IPS-18a (cell line): ENCODE measurements around the gene FAM111B.
"Not testable (repeated sequence)": the region's sequence is repeated elsewhere in the genome, so short reads cannot be mapped to it uniquely, and the experiment has no call there.

Source experiments
- H3K27ac ChIP-seq: one replicate; pipeline ENCODE4 v1.5.1; 2013; ENCODE audit warnings: low read length
- H3K27me3 ChIP-seq: one replicate; pipeline ENCODE4 v1.6.1; 2013; ENCODE audit warnings: mild to moderate bottlenecking, low read length; ENCODE audit not compliant: control insufficient read depth, insufficient read depth
- H3K36me3 ChIP-seq: one replicate; pipeline ENCODE4 v1.6.1; 2013; ENCODE audit warnings: low read depth, low read length; ENCODE audit not compliant: control insufficient read depth
- H3K4me1 ChIP-seq: one replicate; pipeline ENCODE4 v1.6.1; 2013; ENCODE audit warnings: low read depth, low read length; ENCODE audit not compliant: control insufficient read depth
- H3K4me3 ChIP-seq: one replicate; pipeline ENCODE4 v1.5.1; 2013; ENCODE audit warnings: low read length
- H3K9ac ChIP-seq: one replicate; pipeline ENCODE4 v1.6.1; 2013; ENCODE audit warnings: mild to moderate bottlenecking, low read length, moderate library complexity
- H3K9me3 ChIP-seq: one replicate; pipeline ENCODE4 v1.6.1; 2013; ENCODE audit warnings: low read depth, low read length; ENCODE audit not compliant: control insufficient read depth

Gene FAM111B, protein sequence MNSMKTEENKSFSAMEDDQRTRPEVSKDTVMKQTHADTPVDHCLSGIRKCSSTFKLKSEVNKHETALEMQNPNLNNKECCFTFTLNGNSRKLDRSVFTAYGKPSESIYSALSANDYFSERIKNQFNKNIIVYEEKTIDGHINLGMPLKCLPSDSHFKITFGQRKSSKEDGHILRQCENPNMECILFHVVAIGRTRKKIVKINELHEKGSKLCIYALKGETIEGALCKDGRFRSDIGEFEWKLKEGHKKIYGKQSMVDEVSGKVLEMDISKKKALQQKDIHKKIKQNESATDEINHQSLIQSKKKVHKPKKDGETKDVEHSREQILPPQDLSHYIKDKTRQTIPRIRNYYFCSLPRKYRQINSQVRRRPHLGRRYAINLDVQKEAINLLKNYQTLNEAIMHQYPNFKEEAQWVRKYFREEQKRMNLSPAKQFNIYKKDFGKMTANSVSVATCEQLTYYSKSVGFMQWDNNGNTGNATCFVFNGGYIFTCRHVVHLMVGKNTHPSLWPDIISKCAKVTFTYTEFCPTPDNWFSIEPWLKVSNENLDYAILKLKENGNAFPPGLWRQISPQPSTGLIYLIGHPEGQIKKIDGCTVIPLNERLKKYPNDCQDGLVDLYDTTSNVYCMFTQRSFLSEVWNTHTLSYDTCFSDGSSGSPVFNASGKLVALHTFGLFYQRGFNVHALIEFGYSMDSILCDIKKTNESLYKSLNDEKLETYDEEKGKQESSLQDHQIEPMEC

DNA sequence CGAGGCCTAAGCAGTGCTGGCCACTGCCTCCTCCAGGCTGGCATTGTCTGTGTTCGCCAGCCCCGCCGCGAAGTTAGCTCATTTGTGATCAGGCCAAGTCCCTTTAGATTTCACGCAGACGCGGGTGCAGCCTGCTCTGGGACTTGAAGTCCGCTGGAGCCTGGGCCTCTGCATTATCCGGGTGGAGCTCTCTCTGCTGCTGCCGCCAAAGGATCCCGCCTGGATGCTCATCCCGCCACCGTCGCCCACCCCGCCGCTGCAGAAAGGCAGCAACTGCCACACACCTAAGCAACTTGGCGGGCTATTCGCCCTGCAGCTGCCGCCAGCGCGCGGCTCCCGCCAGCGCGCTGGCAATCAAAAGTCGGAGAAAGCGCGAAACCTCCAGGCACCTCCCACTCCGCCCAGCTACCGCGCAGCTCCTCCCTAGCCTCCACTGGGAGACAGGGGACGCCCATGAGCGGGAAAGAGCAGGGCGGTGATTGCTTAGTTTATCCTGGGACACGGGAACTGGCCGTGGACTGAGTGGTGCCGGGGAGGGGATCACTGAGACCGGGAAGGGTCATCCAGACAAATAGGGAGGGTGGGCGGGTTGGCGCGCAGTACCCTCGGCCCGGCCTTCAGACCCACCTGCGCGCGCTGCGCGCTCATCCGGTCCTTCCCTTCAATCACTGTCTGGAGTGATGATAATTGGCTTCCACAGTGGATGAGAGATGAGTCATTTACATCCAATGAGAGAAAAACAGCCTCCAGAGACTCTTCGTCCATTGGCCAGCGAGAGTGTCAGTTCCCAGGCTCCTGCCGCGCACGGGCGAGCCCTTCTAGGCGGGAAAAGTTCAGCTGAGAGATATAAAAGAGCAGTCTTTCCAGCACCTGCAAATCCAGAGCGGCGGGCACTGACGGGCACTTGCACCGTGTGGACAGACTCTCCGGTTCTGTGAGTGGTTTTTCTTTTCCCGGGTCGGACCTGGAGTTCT, at the start of gene FAM111B:
FAM111B (plus strand) TSS at position 875 of the 974 bp plus-strand sequence. CDS start 2,389 bp downstream, outside the sequence.
- Histone ChIP-seq H3K4me3 (peak within 1 kb of the TSS; percentile 81), H3K36me3 (peaks cover 24% of the 10 kb centered on the region), H3K27me3 (peaks cover 19% of the 10 kb centered on the region), H3K9ac (peak within 1 kb of the TSS; percentile 74), H3K4me1 (peaks cover 17% of the 10 kb centered on the region), H3K9me3 (no peaks in the 10 kb centered on the region), H3K27ac (no peak within 1 kb of the TSS)

DNA sequence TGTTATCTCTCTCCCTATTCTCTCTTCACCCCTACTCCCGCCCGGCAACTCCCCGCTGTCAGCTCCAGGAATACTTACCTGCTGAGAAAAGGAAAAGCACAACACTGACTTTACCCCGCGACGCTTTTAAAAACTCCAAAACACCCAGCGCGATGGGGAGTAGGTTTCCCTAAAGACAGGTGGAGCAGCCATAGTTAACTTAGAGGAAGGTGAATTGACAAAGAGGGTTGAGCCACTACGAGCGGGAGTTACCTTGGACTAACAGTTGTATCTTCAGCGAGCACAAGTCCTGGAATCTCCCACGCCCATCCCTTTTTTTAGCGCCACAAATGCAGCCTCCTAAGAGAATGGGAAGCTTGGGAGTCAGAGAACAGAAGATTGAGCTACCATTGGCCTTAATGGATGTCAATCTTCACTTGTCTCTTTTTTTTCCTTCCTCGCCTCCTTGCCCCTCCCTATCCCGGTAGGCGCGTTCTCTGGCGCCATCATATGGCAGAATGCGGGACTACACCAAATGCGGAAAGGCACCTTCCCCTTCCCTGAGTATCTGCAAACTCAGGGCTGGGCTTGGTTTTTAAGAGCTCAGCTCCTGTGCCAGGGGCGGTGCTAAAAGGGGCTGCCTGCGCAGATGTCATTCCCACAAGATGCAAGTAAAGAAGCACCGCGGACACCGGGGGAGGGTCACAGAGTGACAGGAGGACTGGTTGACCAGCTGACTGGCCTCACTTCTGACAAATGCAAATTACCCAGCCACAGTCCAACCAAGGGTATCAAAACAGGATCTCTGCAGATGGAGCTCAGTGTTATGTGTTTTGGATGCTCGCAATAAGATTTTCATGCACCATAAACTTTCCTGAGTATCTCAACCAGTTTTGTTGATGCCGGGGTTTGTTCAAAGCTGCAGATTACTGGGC, 48.7 kb upstream of the FAM111B start:
- H3K4me1 ChIP-seq, H3K36me3 ChIP-seq, H3K27ac ChIP-seq, H3K27me3 ChIP-seq, H3K9me3 ChIP-seq: not testable (repeated sequence)
- H3K4me3 ChIP-seq = peak overlapping the region; percentile 76
- peak overlapping the region; percentile 37 for H3K9ac ChIP-seq

DNA sequence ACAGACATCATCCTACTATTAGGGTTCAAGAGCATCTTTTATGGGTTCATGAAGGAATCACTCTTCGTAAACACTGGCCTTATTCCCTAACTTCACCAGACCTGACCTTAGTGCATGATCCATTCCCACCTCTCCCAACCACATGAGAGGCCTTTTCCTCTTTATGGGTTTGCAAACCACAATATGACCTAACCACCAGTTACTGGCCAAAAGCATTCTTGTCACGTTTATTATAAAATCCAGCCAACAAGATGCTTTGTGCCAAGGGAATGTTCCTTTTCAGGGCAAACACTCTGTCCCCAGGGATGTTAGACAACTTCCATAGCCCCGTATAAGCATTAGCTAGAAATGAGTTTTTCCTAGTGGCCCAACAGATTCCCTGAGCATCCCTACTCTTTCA, 46.9 kb upstream of the FAM111B start:
- not testable (repeated sequence) for H3K4me1 ChIP-seq, H3K9me3 ChIP-seq, H3K36me3 ChIP-seq, H3K27me3 ChIP-seq, H3K9ac ChIP-seq, H3K27ac ChIP-seq, H3K4me3 ChIP-seq

GRCh38 chr11:59062602-59063529, 44.2 kb upstream of the FAM111B start:
- H3K36me3 ChIP-seq = no peaks in the 10 kb centered on the region
- H3K27ac ChIP-seq = no peak overlapping the region
- H3K9ac ChIP-seq = no peak overlapping the region
- no peak overlapping the region for H3K4me3 ChIP-seq
- no peaks in the 10 kb centered on the region for H3K9me3 ChIP-seq
- no peaks in the 10 kb centered on the region for H3K4me1 ChIP-seq
- no peaks in the 10 kb centered on the region for H3K27me3 ChIP-seq

DNA sequence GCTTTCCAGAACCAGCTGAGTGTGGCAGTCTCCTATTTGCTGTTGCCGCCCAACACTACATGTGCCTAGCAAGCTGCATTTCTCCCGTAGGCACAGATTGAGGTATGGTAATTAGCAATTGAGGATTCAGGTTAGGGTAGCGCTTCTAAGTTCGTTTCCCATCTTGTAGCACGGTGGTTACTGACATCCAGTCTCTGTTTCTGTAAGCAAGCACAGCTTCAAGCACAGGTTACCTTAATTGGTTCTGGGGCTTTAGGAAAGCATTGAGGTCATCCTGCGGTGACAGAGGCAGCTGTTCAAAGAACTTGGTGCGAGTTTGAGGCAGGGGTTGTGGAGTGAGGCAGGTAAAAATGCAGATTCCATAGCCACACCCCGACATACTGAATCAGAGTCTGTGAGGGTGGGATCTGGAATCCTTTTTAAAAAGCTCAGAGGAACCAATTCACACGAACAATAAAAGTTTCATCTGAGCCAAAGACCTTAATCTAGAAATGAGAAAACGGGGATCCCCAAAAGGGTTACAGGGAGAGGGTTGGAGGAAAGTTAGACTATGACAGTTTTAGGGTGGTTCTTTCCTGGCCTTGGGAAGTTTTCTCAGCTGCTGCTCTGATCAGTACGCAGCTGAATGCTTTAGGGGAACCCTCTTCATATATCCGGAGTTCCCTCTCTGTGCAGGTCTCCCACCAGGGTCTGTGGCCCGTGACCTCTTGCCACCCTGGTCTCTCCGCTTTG, 42.9 kb upstream of the FAM111B start:
- not testable (repeated sequence) for H3K36me3 ChIP-seq, H3K27me3 ChIP-seq, H3K4me1 ChIP-seq, H3K9ac ChIP-seq, H3K27ac ChIP-seq, H3K4me3 ChIP-seq, H3K9me3 ChIP-seq

GRCh38 chr11:59069087-59069486, 38.0 kb upstream of the FAM111B start:
- Histone ChIP-seq H3K36me3 (no peaks in the 10 kb centered on the region), H3K9ac (no peak overlapping the region), H3K27me3 (no peaks in the 10 kb centered on the region), H3K4me1 (no peaks in the 10 kb centered on the region), H3K4me3 (no peak overlapping the region), H3K27ac (no peak overlapping the region), H3K9me3 (no peaks in the 10 kb centered on the region)

DNA sequence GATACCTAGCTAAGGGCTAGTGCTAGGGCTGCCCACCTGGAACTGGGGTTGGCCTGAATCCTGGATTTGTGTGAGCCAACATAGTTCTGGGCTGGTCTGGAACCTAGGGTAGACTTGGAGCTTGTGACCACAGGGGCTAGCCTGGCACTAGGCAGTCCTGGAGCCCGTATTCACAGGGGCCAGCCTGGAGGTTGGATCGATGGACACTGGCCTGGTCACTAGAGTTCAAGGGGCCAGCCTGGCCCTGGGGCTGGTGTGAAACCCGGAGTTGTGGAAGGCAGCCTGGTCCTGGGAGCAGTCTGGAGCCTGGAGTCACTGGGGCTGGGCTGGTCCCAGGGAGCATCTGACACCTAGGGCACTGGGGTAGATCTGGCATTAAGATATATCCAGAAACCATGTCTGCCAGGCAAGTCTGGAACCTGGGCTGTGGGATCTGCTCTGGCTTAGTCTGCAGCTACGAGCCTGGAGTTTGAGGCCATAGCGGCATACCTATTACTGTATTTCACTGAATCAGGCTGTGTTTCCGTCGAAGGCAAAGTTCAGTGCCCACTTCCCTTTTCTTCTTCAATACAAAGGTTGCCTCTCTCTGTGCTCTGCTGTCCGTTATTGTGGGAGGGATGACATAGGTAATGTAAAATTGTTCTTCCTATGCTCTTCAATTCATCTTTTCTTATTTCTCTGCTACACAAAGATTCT, 30.0 kb upstream of the FAM111B start:
- no peaks in the 10 kb centered on the region for H3K36me3 ChIP-seq
- H3K4me3 ChIP-seq = no peak overlapping the region

GRCh38 chr11:59078435-59078834, 28.6 kb upstream of the FAM111B start:
- no peak overlapping the region for H3K27ac ChIP-seq
- no peak overlapping the region for H3K4me3 ChIP-seq
- H3K4me1 ChIP-seq = no peaks in the 10 kb centered on the region
- H3K27me3 ChIP-seq = no peaks in the 10 kb centered on the region
- H3K9ac ChIP-seq = no peak overlapping the region
- no peaks in the 10 kb centered on the region for H3K9me3 ChIP-seq
- no peaks in the 10 kb centered on the region for H3K36me3 ChIP-seq

More for the DNA sequence above, 30.0 kb upstream of the FAM111B start:
- Histone ChIP-seq H3K9ac (no peak overlapping the region), H3K27ac (no peak overlapping the region), H3K27me3 (no peaks in the 10 kb centered on the region), H3K9me3 (no peaks in the 10 kb centered on the region), H3K4me1 (no peaks in the 10 kb centered on the region)

DNA sequence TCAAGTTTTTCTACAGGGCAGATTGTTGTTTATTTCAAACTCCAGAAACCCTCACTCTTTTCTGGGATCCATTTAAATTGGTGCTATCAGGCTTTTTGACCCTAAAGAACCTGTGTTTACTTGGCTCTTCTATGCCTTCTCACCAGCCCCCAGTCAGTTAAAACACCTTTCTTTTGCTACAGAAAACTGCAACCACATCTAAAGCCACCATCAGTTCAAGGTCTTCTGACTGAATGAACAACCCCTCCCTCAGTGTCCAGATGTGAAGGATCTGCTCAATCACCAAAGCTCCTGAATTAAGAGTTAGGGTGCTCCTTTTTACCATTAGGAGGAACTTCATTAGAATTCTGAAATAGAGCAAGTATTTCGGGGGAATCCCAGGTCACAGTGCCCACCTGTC, 28.0 kb upstream of the FAM111B start:
- Histone ChIP-seq H3K36me3 (no peaks in the 10 kb centered on the region), H3K4me3 (no peak overlapping the region), H3K4me1 (no peaks in the 10 kb centered on the region), H3K9me3 (no peaks in the 10 kb centered on the region), H3K27ac (no peak overlapping the region), H3K27me3 (no peaks in the 10 kb centered on the region), H3K9ac (no peak overlapping the region)
